Measurements from ENCODE around the gene MT1B. TPM values are rescaled to one million over a fixed set of nuclear protein-coding genes. Genes with fewer than 3 reads are reported as not detected.

MT1B gene
- total RNA-seq, 4 donors from 2014 or later, result not detected

- H3K27ac ChIP-seq, result peak overlapping the region; percentile 90
- DNase-seq (ENCODE audit: low spot score in 2 of 2), result no peak
- 16% methylated on average over 16 of the region's 16 CpGs for WGBS
Measured at GRCh38 chr16:56625943-56626654, 25.6 kb upstream of the MT1B start.

GRCh38 chr16:56626685-56627084 is 25.0 kb upstream of the MT1B start:
- DNase-seq (ENCODE audit: low spot score in 2 of 2), result no peak
- TF ChIP-seq POLR2AphosphoS5 (IDR thresholded peaks at IDR 0.05) (no peak), EP300 (IDR thresholded peaks at IDR 0.05) (no peak), POLR2A (IDR thresholded peaks at IDR 0.05) (no peak), CTCF (IDR thresholded peaks at IDR 0.05) (no peak)
- peak overlapping the region; percentile 62 for H3K4me3 ChIP-seq
- no peaks in the 10 kb centered on the region for H3K9me3 ChIP-seq
- peaks cover 31% of the 10 kb centered on the region for H3K4me1 ChIP-seq
- no peaks in the 10 kb centered on the region for H3K27me3 ChIP-seq
- H3K27ac ChIP-seq, result peak overlapping the region; percentile 90
- H3K36me3 ChIP-seq, result no peaks in the 10 kb centered on the region
- WGBS, result 38% methylated on average over 6 of the region's 7 CpGs

More at GRCh38 chr16:56625943-56626654, 25.6 kb upstream of the MT1B start:
- TF ChIP-seq POLR2A (IDR thresholded peaks at IDR 0.05) (no peak), POLR2AphosphoS5 (IDR thresholded peaks at IDR 0.05) (no peak), CTCF (IDR thresholded peaks at IDR 0.05) (no peak), EP300 (IDR thresholded peaks at IDR 0.05) (no peak)
- no peaks in the 10 kb centered on the region for H3K9me3 ChIP-seq
- H3K36me3 ChIP-seq, result no peaks in the 10 kb centered on the region
- peak overlapping the region; percentile 62 for H3K4me3 ChIP-seq
- H3K4me1 ChIP-seq, result peaks cover 28% of the 10 kb centered on the region
- H3K27me3 ChIP-seq, result no peaks in the 10 kb centered on the region

DNA sequence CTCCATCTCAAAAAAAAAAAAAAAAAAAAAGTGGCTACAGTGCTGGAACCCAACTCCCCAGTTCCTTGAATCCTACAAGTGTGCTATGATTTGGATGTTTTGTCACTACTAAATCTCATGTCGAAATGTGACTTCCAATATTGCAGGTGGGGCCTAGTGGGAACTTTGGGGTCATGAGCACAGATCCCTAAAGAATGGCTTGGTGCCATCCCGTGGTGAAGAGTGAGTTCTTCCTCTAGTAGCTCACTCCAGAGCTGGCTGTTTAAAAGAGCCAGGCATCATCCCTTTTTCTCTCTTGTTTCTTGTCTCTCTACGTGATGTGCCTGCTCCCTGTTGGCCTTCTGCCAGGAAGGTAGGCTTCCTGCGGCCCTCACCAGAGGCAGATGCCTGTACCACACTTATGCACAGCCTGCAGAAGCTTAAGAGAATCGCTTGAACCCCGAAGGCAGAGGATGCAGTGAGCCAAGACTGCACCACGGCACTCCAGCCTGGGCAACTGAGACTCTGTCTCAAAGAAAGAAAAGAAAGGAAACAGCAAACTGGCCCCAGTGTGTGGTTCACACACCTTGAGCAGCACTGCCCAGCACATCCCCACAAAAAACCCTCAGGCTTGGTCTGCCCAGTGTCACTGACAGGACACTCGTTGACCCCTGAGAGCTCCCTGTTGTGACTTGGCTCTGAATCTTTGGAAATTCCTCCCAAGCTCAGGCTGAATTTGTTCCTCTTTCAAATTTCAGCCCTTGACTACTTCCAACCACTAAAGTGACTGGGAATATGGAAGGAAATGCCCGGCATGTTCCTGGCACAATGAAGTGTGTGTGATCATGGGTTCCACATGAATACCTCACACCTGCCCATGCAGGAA is 23.0 kb upstream of the MT1B start:
- no peak overlapping the region for H3K4me3 ChIP-seq
- peak overlapping the region; percentile 19 for H3K27ac ChIP-seq
- H3K36me3 ChIP-seq, result no peaks in the 10 kb centered on the region
- peaks cover 47% of the 10 kb centered on the region for H3K4me1 ChIP-seq
- no peaks in the 10 kb centered on the region for H3K27me3 ChIP-seq
- no peaks in the 10 kb centered on the region for H3K9me3 ChIP-seq
- DNase-seq (ENCODE audit: low spot score in 2 of 2), result no peak
- no peak for TF ChIP-seq CTCF (IDR thresholded peaks at IDR 0.05)
- WGBS, result 63% methylated on average over 9 of the region's 9 CpGs

GRCh38 chr16:56629531-56629930 is 22.2 kb upstream of the MT1B start:
- TF ChIP-seq POLR2A (IDR thresholded peaks at IDR 0.05) (no peak), CTCF (IDR thresholded peaks at IDR 0.05) (no peak), POLR2AphosphoS5 (IDR thresholded peaks at IDR 0.05) (no peak), EP300 (IDR thresholded peaks at IDR 0.05) (no peak)
- Histone ChIP-seq H3K27ac (no peak overlapping the region), H3K36me3 (no peaks in the 10 kb centered on the region), H3K9me3 (no peaks in the 10 kb centered on the region), H3K4me3 (no peak overlapping the region), H3K4me1 (peaks cover 47% of the 10 kb centered on the region), H3K27me3 (peaks cover 2% of the 10 kb centered on the region)
- 100% methylated on average over 1 of the region's 3 CpGs for WGBS
- no peak for DNase-seq (ENCODE audit: low spot score in 2 of 2)

DNA sequence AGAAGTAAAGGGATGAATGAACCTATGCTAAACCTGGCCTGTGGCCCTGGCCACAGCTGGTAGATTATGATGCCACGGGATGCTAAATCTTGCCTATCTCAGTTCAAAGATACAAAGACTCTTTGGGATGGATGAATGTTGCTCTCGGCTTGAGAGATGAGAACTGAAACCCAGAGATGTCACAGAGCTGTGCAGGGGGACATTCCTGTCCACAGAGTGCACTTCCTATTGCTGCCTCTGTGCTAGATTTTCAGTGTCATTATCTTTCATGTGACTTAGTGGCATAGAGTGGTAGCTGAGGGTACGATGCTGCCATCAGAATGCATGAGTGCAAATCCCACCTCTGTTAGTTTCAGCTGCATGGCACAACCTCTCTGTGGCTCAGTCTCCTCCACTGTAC is 21.6 kb upstream of the MT1B start:
- TF ChIP-seq CTCF (IDR thresholded peaks at IDR 0.05), result no peak
- no peak for TF ChIP-seq POLR2AphosphoS5 (IDR thresholded peaks at IDR 0.05)
- no peak for TF ChIP-seq POLR2A (IDR thresholded peaks at IDR 0.05)
- TF ChIP-seq EP300 (IDR thresholded peaks at IDR 0.05), result no peak
- Histone ChIP-seq H3K4me3 (no peak overlapping the region), H3K27ac (no peak overlapping the region), H3K9me3 (no peaks in the 10 kb centered on the region), H3K27me3 (peaks cover 8% of the 10 kb centered on the region), H3K4me1 (peaks cover 44% of the 10 kb centered on the region), H3K36me3 (no peaks in the 10 kb centered on the region)
- DNase-seq (ENCODE audit: low spot score in 2 of 2), result no peak
- 81% methylated on average over 3 of the region's 3 CpGs for WGBS
